Measurements from ENCODE around the gene GSG1L2.
"Not testable (repeated sequence)": the region's sequence is repeated elsewhere in the genome, so short reads cannot be mapped to it uniquely, and the experiment has no call there.

Gene GSG1L2

DNA sequence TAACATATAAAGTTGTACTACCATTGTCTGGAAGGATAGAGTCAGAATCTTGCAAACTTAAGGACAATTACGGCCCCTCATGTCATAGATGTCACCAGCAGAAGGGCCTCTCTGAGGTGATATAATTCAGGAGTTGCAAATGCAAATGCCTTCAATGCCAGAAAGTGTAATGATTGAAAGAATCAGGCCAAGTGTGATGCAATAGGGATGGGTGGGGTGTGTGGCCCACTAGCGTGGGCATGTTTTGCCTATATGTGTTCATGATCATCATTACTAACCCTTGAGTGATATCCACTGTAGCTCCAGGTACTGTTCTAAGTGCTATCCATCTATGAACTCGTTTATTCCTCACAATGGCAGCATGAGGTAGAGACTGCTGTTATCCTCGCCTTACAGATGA, 31.6 kb downstream of the GSG1L2 start:
- no peak for DNase-seq (ENCODE audit: low spot score)

DNA sequence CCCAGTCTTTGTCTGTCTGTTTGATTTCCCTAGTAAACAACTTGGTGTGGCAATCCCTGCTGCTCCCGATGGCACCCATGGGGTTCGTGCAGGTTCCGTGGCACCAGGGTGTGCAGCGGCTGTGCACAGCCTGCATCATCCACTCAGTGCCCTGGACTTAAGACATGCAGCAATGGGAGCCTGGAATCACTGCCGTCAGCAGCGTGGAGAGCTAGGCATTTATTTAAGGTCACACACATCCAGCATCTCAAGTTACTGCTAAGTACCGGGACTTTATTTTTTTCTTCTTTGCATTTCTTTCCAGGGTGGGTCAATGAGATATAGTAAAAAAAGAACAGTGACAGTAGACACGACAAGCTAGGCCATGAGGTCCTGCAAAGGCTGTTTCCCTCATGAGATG, 33.3 kb downstream of the GSG1L2 start:
- DNase-seq (ENCODE audit: low spot score) = no peak

DNA sequence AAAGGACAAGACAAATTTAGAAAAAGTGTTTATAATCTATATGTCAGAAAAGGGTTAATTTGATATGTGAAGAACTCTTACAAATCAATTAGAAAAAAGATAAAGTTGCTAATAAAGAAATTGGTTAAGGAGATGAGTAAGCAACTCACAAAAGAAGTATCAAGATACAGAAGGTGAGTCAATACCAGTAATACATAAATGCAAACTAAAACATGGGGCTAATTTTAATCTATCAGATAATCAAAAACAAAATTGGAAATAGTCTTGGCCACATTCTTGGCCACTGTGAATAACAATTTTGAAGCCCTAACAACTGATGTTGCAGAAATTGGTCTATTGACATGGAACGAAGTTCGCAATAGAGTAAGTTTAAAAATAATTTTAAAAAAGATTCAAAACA, 37.3 kb downstream of the GSG1L2 start:
- DNase-seq (ENCODE audit: low spot score) = no peak

DNA sequence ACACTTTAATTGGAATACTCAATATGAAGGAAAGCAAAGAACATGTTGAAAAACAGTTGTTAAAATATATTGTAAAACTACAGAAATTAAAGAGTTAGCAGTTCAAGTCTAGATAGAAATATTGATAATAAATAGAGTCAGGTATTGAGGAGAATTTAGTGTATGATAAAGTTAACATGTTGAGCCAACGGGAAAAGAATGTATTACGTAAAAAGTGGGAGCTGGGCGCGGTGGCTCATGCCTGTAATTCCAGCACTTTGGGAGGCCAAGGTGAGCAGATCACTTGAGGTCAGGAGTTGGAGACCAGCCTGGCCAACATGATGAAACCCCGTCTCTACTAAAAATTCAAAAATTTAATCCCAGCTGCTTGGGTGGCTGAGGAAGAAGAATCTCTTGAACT, 38.4 kb downstream of the GSG1L2 start:
- DNase-seq (ENCODE audit: low spot score) = not testable (repeated sequence)

DNA sequence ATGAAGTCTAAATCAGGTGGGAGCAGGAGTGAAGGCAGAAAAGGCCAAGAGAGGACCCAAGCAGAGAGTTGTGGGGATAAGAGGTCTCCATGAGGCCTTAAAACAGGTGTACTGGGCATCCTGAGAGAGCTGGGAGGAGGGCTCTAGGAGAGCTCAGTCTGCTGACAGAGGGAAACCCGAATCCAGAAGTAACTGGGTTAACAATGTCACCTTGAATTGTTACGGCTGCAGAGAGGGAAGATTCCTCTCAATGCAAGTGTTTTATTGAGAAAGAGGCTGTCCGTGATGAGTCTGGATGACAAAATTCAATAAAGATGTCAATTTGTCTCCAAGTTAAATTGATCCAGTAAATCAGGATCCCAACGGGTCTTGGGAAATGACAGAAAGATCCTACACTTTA, 38.8 kb downstream of the GSG1L2 start:
- no peak for DNase-seq (ENCODE audit: low spot score)

DNA sequence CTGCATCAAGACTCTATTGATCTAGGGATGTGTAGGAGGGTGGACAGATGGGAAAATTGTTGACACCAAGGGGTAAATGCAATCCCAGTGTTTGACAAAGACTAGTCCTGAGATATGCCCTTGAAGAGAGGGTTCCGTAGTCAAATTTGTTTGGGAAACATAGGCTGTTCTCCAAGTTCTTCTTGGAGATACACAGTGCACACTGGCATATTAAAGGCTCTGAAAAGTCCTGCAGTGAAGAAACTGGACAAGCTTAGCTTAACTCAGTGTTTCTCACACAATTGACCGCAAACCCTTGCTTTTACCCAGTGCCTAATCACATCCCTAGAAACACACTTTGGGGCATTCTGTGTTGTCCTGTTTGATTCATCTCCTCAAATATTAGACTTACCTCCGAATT, 41.3 kb downstream of the GSG1L2 start:
- DNase-seq (ENCODE audit: low spot score) = no peak

DNA sequence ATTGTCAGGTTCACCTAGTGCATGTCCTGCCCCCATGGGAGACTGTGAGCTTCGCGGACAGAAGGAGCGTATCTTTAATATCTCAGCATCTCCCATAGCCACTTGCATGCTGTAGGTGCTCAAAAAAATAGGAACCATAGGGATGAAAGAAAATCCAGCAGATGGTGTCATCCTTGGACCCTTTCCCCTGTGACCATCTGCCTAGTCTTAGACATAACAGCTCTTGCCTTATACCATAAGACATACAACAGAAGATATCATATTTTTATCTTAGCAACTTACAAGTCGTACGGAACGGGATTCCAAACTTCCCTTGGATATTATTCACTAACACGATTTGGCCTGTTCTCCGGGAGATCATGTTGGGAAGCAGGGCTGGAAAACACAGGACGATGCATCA, 45.0 kb downstream of the GSG1L2 start:
- DNase-seq (ENCODE audit: low spot score) = no peak

DNA sequence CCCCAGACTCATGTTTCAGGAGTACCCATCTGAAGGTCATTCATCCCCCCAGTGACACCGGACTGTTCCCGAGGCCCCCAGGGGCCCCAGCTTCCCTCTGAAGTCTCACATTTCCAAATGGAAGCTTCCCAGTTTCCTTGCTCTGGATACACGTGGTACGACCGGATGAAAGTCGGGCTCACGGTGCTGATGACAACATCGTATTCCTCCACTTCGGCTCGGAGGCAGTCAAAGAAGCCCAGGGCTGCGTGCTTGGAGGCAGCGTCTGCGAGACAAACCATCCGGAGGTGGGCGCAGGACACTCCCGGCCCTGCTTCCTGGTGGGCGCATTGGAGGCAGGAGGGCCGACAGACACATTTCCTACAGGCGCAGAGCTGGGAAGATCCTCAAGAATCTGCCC, 49.2 kb downstream of the GSG1L2 start:
- DNase-seq (ENCODE audit: low spot score) = no peak

DNA sequence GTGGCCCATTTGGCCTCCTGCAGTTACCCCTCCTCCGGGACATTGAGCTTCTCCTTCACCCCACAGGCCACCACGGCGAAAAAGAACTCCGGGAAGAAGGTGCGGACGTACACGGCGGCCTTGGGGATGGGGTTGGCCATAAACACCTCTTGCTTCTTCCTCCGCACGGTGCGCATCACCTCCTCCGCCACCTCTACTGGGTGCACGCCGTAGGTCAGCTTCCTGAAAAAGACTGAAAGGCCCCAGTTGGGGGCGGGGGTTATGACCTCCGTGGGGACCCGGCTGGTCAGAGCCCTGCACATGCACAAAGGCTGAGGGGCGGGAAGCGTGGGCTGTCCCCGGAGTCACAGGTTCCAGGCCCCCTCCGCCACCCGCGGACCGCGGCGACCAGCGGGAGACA, 50.4 kb downstream of the GSG1L2 start:
- no peak for DNase-seq (ENCODE audit: low spot score)

DNA sequence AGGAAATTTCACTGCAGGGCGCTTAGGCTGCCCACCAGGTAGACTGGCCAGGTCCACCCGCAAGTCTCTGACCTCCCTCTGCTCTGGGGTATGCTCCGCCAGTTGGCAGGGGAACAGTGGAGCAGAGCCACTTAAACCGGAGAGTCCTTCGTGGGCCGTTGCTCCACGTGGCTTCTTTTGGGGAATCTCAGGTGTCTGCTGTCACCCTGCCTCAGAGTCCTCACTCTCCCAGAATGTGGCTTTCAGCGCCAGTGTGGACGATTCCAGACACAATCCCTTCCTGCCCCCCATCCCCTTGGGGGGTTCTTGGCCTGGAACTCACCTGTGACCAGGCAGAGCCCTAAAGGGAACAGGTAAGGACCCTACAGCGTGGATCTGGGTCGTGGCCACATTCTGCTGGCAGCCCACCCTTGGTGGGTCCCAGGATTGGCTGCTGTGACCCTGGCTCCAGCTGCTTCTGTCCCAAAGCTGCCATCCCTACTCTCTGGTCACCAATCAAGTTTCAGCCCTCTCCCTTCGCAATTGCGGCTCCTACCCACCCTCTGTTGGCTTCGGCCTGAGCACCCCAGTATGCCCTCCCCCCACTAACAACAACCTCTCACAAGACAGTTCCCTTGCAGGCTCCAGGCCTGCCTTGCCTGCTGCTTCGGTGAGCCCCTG, 52.7 kb downstream of the GSG1L2 start:
- DNase-seq (ENCODE audit: low spot score) = no peak

DNA sequence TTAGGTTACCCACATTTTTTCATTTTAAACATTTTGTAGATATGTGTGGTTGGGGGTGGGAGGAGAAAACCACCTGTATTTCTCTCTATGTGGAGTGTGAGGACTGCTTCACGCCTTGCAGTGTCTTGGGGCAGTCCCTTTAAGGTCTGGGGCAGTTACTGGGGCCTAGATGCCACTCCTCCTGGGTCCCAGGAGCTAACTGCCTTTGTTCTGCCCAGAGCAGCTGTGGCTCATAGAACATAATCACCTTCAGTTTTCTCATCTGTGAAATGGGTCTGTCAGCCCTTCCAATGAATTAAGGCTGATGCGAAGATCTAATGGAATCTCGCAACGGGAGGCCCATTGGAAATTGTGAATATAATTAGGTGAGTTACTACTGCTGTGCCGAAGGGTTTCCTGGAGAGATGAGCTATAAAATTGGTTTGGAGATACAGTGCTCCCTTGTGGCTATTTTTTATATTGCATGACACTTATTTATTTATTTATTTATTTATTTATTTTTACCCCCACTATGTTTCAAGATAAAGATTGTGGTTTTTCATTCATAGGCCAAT, 53.4 kb downstream of the GSG1L2 start:
- DNase-seq (ENCODE audit: low spot score) = peak; percentile 24

DNA sequence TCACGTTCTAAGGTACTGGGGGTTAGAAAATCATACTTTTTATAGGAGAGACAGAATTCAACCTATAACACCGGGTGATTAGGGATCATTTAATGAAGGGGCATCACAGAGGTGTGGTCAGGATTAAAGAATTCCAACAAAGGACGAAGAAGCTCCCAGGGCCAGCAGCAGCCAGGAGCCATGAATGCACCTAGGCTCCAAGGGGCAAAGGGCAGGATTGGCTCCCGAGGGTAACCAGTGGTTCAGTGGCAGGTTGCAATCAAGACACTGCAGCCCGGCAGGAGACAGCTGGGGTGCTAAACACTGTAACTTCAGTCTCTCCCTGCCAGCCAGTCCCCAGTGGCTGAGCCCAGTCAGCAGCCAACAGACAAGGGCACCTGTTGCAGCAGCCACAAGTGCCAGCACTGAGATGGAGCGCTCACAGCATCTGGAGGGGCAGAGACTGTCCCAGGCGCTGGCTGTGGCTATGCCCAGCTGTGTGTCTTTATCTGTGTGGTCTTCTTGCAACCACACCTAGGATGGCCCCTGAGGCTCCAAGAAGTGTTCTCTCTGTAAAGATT, 54.4 kb downstream of the GSG1L2 start:
- DNase-seq (ENCODE audit: low spot score) = no peak

DNA sequence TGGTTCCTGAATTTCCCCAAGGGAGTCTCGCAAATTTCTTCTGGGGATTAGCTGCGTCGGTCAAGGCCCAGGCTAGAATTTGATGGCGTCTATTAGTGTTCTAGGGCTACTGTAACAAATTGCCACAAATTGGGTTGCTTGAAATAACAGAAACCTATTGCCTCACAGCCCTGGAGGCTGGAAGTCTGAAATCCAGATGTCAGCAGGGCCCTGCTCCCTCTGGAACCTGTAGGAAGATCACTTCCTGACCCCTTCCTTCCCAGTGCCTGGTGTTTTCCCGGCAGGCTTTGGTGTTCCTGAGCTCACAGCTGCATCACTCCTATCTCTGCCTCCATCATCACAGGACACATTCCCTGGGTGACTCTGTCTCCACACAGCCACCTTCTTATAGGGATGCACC, 54.9 kb downstream of the GSG1L2 start:
- no peak for DNase-seq (ENCODE audit: low spot score)

DNA sequence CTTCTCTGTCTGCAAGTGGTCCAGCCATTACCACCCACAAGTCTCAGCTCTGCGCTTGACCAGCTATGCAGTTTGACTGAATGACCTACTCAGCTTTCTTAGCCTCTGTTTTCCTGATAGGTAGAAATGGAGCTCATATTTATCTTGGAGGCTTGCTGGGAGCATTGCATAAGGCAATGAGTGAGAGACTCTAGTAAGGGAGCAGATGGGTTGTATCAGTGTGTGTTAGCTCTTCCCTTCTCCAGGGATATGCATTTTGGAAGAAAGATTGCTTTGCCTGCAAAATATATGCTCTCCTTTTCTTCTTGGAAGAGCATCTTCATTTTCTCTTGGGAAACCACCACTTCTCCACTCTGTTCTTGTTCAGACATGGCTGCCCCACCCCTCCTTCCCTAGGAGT, 56.6 kb downstream of the GSG1L2 start:
- DNase-seq (ENCODE audit: low spot score) = no peak

DNA sequence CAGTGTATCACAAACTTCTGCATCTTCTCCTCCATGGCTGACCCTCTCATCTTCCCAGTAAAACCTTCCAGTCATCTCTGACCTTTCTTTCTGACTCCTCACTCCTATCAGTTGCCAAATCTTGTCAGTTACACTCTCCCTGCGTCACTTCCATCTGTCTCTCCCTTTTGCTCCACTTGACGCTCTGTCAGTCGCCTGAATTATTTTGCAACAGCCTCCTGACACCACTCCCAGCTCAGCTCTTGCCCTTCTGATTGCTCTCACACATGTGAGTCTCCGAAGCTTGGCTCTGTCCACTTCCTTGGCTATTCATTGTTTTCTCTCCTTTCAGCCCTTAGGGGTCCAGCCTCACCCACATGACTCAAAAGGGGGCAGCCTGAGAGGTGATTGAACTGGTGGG, 58.2 kb downstream of the GSG1L2 start:
- DNase-seq (ENCODE audit: low spot score) = no peak

DNA sequence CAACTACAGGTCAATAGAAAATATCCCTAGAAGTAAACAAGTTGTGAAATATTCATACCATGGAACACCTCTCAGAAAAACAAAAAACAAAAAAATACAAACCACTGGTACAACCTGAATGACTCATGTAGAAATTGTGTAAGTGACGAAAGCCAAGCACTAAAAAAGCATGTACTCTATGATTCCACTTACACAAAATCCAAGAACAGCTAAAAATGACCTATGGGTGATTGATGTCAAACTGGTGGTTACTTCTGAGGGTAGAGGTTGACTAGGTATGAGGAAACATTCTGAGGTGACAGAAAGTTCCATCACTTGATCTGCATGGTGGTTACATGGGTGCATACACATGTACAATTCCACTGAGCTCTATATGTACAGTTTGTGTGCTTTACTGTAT, 61.6 kb downstream of the GSG1L2 start:
- no peak for DNase-seq (ENCODE audit: low spot score)

DNA sequence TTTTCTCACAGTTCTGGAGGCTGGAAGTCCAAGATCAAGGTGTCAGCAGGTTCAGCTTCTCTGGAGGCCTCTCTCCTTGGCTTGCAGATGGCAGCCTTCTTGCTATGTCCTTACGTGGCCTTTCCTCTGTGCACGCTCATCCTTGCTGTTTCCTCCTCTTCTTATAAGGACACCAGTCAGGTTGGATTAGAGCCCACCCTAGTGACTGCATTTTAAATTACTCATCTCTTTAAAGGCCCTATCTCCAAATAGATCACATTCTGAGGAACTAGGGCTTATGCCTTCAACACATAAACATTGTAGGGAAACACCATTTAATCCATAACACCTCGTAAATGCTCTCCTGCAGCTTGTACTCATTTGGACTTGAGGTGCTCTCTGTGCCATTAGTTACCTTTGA, 66.8 kb downstream of the GSG1L2 start:
- DNase-seq (ENCODE audit: low spot score) = no peak

All from HuH-7 (cell line).